Measurements from ENCODE around the gene TEAD4.

Gene TEAD4

DNA sequence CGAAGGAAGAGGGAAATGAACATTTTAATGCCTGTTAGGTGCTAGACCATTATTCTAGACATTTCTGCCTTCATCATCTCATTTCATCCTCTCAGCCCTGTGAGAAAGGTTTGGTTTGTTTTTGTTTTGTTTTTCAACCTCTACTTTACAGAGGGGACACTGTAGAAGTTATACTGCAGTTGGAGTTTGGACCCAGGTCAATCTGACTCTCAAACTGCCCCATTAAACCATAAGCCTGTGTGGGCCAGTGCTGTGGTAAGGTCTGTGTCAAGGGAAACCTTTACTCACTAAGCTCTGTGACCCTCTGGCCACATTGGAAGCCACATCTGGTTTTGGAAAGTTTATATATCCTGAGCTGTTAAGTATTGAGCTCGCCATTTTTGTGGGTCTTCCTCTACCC, 8.5 kb downstream of the TEAD4 start:
- no peak for DNase-seq (ENCODE audit: low read depth)
- H3K4me3 ChIP-seq (ENCODE audit: low read depth, low read length): no peak overlapping the region
- TF ChIP-seq, protein P1, sequence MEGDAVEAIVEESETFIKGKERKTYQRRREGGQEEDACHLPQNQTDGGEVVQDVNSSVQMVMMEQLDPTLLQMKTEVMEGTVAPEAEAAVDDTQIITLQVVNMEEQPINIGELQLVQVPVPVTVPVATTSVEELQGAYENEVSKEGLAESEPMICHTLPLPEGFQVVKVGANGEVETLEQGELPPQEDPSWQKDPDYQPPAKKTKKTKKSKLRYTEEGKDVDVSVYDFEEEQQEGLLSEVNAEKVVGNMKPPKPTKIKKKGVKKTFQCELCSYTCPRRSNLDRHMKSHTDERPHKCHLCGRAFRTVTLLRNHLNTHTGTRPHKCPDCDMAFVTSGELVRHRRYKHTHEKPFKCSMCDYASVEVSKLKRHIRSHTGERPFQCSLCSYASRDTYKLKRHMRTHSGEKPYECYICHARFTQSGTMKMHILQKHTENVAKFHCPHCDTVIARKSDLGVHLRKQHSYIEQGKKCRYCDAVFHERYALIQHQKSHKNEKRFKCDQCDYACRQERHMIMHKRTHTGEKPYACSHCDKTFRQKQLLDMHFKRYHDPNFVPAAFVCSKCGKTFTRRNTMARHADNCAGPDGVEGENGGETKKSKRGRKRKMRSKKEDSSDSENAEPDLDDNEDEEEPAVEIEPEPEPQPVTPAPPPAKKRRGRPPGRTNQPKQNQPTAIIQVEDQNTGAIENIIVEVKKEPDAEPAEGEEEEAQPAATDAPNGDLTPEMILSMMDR (IDR thresholded peaks at IDR 0.05; ENCODE audit: low read depth, low read length, missing control alignments): no peak

DNA sequence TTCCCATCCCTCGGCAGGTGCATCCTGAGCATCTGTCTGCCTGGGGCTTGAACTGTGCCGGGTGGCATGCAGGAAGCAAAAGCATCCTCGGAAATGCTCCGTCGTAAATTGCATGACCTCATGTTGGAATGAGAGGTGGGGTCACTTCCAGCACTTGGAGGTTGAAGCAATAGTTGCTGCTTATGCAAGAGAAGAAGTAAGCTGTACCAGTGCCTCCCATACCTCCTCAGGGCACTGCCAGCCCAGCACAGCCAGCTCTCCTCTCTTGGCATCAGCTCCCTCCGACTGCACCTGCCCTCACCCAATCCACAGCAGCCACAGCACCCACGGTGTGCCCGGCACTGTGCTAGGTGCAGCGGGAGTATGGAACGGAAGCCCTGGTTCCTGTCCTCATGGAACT, 11.5 kb downstream of the TEAD4 start:
- no peak overlapping the region for H3K4me3 ChIP-seq (ENCODE audit: low read depth, low read length)
- DNase-seq (ENCODE audit: low read depth): no peak
- TF ChIP-seq, protein P1 (IDR thresholded peaks at IDR 0.05; ENCODE audit: low read depth, low read length, missing control alignments): no peak

DNA sequence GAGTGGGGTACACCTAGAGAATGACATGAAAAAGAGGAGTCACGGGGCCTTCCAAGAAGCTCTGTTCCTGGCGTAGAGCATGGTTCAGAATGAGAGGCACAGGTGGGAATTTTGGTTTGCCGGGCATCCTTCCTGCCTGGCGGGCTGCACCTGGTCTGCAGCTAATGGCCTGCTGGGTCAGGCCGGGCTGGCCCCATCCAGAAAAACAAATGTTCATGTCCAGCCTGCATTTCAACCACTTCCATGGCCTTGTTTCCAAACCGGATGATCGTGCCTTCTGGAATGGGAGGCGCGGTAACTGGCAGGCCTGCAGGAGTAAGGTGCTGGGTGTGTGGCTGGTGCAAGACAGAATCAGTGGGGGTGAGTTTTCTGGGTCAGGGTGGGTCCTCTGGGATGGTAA, 14.4 kb downstream of the TEAD4 start:
- no peak for DNase-seq (ENCODE audit: low read depth)
- H3K4me3 ChIP-seq (ENCODE audit: low read depth, low read length): no peak overlapping the region
- TF ChIP-seq, protein P1 (IDR thresholded peaks at IDR 0.05; ENCODE audit: low read depth, low read length, missing control alignments): no peak

DNA sequence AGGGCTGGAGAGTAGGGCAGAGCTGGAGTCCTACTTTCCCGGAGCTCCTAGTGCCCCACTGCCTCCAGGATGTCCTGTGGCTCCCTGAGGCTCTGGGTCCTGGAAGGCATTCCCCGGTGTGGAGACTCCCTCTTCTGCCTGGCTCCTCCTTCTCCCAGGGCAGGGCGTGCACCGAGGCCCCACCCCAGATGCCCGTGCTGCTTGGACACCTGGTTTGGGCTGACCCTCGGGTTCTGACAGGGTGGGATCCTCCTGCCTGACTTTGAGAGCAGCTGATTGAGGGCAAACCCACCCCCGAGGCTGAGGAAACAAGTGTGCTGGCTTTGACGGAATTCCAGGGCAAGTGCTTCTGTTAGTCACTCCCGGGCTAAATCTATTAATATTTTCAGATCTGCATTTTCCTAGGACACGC, 15.4 kb downstream of the TEAD4 start:
- TF ChIP-seq, protein P1 (IDR thresholded peaks at IDR 0.05; ENCODE audit: low read depth, low read length, missing control alignments): no peak
- no peak for DNase-seq (ENCODE audit: low read depth)
- no peak overlapping the region for H3K4me3 ChIP-seq (ENCODE audit: low read depth, low read length)

DNA sequence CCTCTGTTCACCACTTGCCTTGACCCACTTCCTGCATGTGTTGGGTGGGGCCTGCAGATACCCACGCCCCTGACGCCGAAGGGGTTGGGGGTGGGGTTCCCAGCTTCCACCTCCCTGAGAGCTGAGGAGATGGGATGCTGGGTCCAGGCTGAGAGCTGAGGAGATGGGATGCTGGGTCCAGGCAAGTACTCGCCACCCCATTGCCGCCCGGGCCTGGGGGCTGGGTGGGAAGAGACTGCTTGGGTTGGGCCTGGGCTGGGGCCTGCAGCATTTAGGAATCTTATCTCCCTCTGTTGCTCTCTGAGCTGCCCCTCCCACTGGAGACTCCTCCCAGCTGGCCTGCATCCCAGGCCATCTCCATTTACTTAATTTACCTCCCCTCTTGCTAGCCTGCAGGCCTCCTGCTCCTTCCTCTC, 17.4 kb downstream of the TEAD4 start:
- no peak overlapping the region for H3K4me3 ChIP-seq (ENCODE audit: low read depth, low read length)
- DNase-seq (ENCODE audit: low read depth): no peak
- TF ChIP-seq, protein P1 (IDR thresholded peaks at IDR 0.05; ENCODE audit: low read depth, low read length, missing control alignments): no peak

DNA sequence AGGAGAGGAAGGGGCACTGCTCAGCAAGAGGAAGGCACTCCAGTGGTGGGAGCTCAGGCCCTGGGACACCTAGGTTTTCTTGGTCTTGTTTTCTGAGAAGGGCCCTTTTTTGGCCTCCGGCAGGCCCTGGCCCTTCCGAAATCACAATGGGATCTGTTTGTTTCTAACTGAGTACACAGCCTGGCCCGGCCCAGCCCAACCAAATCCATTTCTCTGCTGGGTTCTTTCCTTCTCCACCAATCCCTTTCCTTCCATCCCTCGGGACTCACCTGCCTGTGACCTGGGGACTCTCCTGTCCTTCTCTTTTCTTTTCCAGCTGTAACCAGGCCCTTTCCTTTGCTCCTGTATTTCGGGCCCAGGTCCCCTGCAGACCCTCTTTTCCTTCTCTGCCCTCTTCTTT, 18.6 kb downstream of the TEAD4 start:
- TF ChIP-seq, protein P1 (IDR thresholded peaks at IDR 0.05; ENCODE audit: low read depth, low read length, missing control alignments): no peak
- DNase-seq (ENCODE audit: low read depth): no peak
- no peak overlapping the region for H3K4me3 ChIP-seq (ENCODE audit: low read depth, low read length)

DNA sequence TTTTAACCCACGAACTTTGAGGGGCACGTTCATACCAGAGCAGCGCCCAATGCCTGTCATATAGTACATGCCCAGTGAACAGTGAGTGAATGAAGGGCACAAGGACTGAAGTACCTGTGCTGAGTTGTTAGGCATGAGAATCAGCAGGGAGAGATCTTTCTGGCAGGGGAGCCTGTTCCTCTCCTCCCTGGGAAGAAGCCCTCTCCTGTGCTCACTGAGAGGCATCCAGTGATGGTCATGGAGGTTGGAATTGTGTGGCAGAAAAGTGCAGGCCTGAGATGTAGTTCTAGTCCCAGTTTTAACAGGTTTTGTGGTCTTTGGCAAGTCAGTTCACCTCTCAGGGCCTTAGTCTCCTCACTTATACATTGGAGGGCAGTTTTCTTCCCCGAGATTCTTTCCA, 20.6 kb downstream of the TEAD4 start:
- no peak for DNase-seq (ENCODE audit: low read depth)
- no peak overlapping the region for H3K4me3 ChIP-seq (ENCODE audit: low read depth, low read length)
- TF ChIP-seq, protein P1 (IDR thresholded peaks at IDR 0.05; ENCODE audit: low read depth, low read length, missing control alignments): no peak
